ENCODE results near the gene UGT1A10. TPM values are rescaled to one million over a fixed set of nuclear protein-coding genes. Genes with fewer than 3 reads are reported as not detected.
"Not testable (repeated sequence)": the region's sequence is repeated elsewhere in the genome, so short reads cannot be mapped to it uniquely, and the experiment has no call there.

UGT1A10 gene
- total RNA-seq, 1 experiment from 2014 or later, result not detected

GRCh38 chr2:233743464-233744259, 107.4 kb downstream of the UGT1A10 start:
- no peak for DNase-seq (ENCODE audit: low read depth)

DNA sequence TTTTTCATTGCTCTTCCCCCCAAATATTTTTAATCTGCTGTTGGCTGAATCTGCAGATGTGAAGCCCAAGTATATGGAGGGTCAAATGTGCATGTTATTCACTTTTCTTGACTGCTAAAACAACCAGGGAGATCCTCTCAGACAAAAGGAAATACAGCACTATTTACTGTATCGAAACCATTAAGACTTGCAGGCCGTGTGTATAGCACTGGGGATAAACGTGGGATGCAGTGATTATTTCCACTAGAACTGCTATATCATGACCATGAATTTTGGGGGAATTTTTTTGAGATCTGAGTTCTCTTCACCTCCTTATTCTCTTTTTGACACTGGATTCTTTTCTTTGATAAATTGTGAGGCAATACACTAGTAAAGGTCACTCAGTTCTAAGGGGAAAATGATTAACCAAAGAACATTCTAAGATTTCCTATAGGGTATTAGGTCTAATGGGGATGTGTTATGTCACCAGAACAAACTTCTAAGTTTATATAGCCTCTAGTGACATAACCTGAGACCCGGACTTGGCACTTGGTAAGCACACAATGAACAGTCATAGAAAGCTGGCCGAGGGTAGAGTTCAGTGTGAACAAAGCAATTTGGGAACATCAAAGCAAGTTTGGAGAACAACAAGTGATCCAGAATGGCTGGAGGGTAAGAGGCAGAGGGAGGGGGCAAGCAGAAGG, 109.0 kb downstream of the UGT1A10 start:
- no peak for DNase-seq (ENCODE audit: low read depth)

- not testable (repeated sequence) for DNase-seq (ENCODE audit: low read depth)
These were observed 109.6 kb downstream of the UGT1A10 start for GRCh38 chr2:233745838-233746237.

GRCh38 chr2:233746475-233747282, 110.4 kb downstream of the UGT1A10 start:
- peak; percentile 17 for DNase-seq (ENCODE audit: low read depth)

DNA sequence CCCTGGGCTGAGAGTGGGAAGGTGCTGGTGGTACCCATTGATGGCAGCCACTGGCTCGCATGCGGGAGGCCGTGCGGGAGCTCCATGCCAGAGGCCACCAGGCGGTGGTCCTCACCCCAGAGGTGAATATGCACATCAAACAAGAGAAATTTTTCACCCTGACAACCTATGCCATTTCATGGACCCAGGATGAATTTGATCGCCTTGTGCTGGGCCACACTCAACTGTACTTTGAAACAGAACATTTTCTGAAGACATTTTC, 111.0 kb downstream of the UGT1A10 start:
- no peak for DNase-seq (ENCODE audit: low read depth)

DNA sequence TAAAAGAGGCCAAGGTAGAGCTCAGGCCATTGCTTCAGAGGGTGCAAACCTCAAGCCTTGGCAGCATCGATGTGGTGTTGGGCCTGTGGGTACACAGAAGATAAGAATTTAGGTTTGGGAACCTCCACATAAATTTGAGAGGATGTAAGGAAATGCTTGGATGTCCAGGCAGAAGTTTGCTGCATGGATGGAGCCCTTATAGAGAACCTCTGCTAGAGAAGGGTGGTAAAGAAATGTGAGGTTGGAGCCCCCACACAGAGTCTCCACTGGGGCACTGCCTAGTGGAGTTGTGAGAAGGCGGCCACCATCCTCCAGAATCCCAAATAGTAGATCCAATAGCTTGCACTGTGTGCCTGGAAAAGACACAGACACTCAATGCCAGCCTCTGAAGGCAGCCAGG, 114.4 kb downstream of the UGT1A10 start:
- DNase-seq (ENCODE audit: low read depth), result not testable (repeated sequence)

GRCh38 chr2:233751212-233752009, 115.2 kb downstream of the UGT1A10 start:
- DNase-seq (ENCODE audit: low read depth), result not testable (repeated sequence)

DNA sequence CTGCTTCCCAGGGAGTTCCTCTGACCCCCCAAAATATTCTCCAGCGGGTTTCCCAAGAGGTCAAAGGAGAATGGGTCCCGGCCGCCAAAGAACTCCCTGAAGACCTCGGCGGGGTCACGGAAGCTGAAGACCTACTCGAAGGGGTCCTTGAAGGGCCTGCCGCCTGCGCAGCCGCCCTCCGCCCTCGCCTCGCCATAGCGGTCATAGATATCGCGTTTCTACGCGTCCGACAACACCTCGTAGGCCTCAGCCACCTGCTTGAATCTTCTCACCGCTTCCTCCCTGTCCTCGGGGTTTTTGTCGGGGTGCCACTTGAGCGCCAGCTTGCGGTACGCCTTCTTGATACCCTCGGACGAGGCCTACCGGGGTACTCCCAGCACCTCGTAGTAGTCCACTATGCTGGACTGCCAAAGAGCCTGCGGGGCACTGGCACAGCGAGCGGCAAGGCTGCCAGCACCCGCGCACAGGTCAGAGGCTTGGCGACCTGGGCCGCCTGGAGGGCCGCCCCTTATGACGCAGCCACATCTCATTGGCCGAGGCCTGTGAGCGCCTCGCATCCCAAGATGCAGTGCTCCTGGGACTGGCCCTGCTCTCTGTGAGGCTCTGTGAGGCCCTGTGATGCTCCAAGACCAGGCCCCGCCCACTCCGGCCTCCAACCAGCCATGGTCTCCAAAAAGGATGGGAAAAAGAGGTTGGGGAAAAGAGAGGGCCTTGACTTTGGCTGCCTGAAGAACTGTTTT, 118.8 kb downstream of the UGT1A10 start:
- no peak for DNase-seq (ENCODE audit: low read depth)

DNA sequence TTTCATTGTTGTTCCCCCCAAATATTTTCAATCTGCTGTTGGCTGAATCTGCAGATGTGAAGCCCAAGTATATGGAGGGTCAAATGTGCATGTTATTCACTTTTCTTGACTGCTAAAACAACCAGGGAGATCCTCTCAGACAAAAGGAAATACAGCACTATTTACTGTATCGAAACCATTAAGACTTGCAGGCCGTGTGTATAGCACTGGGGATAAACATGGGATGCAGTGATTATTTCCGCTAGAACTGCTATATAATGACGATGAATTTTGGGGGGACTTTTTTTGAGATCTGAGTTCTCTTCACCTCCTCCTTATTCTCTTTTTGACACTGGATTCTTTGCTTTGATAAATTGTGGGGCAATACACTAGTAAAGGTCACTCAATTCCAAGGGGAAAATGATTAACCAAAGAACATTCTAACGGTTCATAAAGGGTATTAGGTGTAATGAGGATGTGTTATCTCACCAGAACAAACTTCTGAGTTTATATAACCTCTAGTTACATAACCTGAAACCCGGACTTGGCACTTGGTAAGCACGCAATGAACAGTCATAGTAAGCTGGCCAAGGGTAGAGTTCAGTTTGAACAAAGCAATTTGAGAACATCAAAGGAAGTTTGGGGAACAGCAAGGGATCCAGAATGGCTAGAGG, 120.3 kb downstream of the UGT1A10 start:
- no peak for DNase-seq (ENCODE audit: low read depth)

GRCh38 chr2:233758141-233758540, 121.9 kb downstream of the UGT1A10 start:
- no peak for DNase-seq (ENCODE audit: low read depth)

GRCh38 chr2:233758849-233759248, 122.6 kb downstream of the UGT1A10 start:
- no peak for DNase-seq (ENCODE audit: low read depth)

- no peak for DNase-seq (ENCODE audit: low read depth)
These were observed 123.8 kb downstream of the UGT1A10 start, which contains the start of gene UGT1A1 for GRCh38 chr2:233760043-233760442. TSS of gene UGT1A1 (plus strand) at chr2:233760270. CDS start at chr2:233760288, 18 bp downstream.

DNA sequence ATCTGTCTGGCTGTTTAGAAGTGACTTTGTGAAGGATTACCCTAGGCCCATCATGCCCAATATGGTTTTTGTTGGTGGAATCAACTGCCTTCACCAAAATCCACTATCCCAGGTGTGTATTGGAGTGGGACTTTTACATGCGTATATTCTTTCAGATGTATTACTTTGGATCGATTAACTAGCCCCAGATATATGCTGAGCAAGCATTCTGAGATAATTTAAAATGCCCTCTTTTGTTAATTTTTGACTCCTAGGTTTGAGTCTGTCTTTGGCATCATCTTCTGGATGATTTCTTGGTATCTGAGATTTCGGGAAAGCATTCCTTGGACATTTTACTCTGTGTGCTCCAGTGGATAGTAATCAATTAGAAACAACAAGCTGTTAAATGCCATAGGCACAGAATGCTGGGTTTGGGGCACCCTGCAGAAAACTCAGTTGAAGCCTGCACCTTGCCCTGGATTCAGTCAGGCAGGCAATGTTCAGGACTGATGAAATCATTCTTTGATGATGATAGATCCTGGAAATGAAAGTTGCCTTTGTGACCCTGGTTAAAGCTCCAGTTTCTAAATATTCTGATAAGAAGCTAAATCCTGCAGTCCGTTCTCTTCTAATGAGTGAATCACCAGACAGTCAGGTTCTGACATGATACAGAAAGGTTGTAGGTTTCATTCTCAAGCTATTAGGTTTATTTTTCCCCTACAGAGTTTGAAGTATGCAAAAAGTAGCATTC, 125.0 kb downstream of the UGT1A10 start:
- peak; percentile 40 for DNase-seq (ENCODE audit: low read depth)

GRCh38 chr2:233764264-233764663, 128.0 kb downstream of the UGT1A10 start:
- DNase-seq (ENCODE audit: low read depth), result peak; percentile 84

DNA sequence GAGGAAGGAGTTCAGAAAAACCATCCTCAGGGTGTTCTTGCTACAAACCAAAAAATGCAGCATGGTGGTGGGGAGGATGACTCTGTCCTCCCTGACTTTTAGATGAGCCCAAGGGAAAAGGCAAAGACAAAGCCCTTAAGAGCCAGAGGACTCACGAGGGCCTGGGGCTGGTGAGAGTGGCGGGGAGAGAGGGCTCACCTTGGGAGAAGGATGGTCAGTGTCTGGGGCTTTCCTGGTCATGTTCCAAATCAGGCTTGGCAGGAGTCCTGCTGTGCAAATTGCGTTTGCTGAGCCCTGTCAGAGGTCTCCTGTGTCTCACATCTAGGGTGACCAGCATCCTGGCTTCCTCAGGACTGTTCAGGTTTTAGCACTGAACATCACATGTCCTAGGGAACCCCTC, 128.5 kb downstream of the UGT1A10 start:
- peak; percentile 62 for DNase-seq (ENCODE audit: low read depth)

DNA sequence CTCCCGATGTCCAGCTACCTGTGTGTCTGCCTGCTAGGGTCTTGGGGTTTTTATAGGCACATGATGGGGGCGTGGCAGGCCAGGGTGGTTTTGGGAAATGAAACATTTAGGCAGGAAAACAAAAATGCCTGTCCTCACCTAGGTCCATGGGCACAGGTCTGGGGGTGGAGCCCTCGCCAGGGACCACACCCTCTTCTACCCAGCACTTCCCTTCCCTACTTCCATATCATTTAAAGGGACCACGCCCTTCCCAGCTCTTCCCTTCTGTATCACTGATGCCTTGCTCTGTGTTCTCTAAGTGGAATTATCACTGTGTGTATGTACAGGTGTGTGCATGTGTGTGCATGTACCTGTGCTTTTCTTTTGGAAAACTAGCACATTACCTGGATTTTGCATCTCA, 130.2 kb downstream of the UGT1A10 start:
- DNase-seq (ENCODE audit: low read depth), result no peak

GRCh38 chr2:233768076-233768475, 131.8 kb downstream of the UGT1A10 start:
- DNase-seq (ENCODE audit: low read depth), result peak; percentile 7

GRCh38 chr2:233769260-233769659, 133.0 kb downstream of the UGT1A10 start:
- no peak for DNase-seq (ENCODE audit: low read depth)

GRCh38 chr2:233772153-233772552, 135.9 kb downstream of the UGT1A10 start:
- DNase-seq (ENCODE audit: low read depth), result no peak

DNA sequence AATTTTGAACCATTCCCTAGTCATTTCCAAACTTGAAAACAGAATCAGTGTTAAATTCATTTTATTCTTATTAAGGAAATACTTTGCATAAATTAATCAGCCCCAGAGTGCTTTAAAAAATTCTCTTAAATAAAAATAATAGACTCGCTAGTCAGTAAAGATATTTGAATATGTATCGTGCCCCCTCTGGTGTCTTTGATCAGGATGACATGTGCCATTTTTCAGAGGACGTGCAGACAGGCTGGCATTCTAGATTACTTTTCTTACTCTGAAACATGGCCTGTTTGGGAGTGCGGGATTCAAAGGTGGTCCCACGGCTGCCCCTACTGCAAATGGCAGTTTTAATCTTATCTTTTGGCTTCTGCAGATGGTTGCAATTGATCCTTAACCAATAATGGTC, 136.3 kb downstream of the UGT1A10 start:
- DNase-seq (ENCODE audit: low read depth), result no peak

All from M059J (cell line).